A549 (cell line): Measurements from ENCODE around the gene USP36. TPM values are rescaled to one million over a fixed set of nuclear protein-coding genes. Genes with fewer than 3 reads are reported as not detected.
"Not testable (repeated sequence)": the region's sequence is repeated elsewhere in the genome, so short reads cannot be mapped to it uniquely, and the experiment has no call there.

Experiments used
- ATAC-seq, 2 experiments: fragments of 200-7000 bp in 1 of 2; fragments of >200 bp in 1 of 2; cut with Nextera tagmentation in 1 of 2; cut with Tn5 transposase in 1 of 2; 3 replicates each; pipeline versions ENCODE4 v1.8.0 to v1.9.1; 2018 to 2020; ENCODE audit warnings: mild to moderate bottlenecking in 1 of 2, moderate library complexity in 1 of 2
- CTCF ChIA-PET: fragments of 300-600 bp; sonication (Branson Sonifier 250); formaldehyde crosslinking; extraction: SDS; loops from one replicate; lab custom pipeline; 2021; ENCODE audit warnings: antibody characterized with exemption, inconsistent platforms; lab: Yijun Ruan, JAX
- POLR2A ChIA-PET: fragments of 350-600 bp; formaldehyde crosslinking; extraction: SDS; loops from one replicate; lab custom pipeline; 2021; ENCODE audit warnings: antibody characterized with exemption, inconsistent platforms; lab: Yijun Ruan, JAX
- DNase-seq, 2 experiments: peaks; one replicate each; pipeline versions ENCODE4 v3.0.0 to v3.0.0-alpha.2; 2011 to 2016; ENCODE audit warnings: low read depth in 1 of 2, low spot score in 1 of 2
- FAIRE-seq: peaks from 2 replicates; lab custom pipeline; 2011; peaks lifted over from hg19 to GRCh38; lab: Jason Lieb, UNC
- H3K27ac ChIP-seq, 2 experiments: fragments of >200 bp; sonication (Bioruptor Twin); formaldehyde crosslinking; 3 replicates each; pipeline ENCODE4 v1.5.1; 2016 to 2017
- H3K4me1 ChIP-seq: fragments of >200 bp; sonication (Bioruptor Twin); formaldehyde crosslinking; 3 replicates; pipeline ENCODE4 v1.6.1; 2016
- H3K4me2 ChIP-seq: fragments of >200 bp; sonication (Bioruptor Twin); formaldehyde crosslinking; 3 replicates; pipeline ENCODE4 v1.6.1; 2016
- H3K4me3 ChIP-seq: fragments of >200 bp; sonication (Bioruptor Twin); formaldehyde crosslinking; 3 replicates; pipeline ENCODE4 v1.5.1; 2016
- H3K9me3 ChIP-seq: fragments of >200 bp; sonication (Bioruptor Twin); formaldehyde crosslinking; 3 replicates; pipeline ENCODE4 v1.6.1; 2016
- BHLHE40 ChIP-seq: IDR thresholded peaks from 2 replicates; pipeline ENCODE4 v1.6.1; 2012; ENCODE audit warnings: low read depth, low read length, inconsistent platforms
- EP300 ChIP-seq, 2 experiments: fragments of >200 bp; sonication (Bioruptor Twin); formaldehyde crosslinking; IDR thresholded peaks; 2 replicates in 1 of 2; 3 replicates in 1 of 2; pipeline ENCODE4 v1.6.1; 2016 to 2017
- ESRRA ChIP-seq: fragments of 150-350 bp; IDR thresholded peaks from 2 replicates; pipeline ENCODE4 v1.6.1; 2014; ENCODE audit warnings: mild to moderate bottlenecking, low read length, borderline replicate concordance
- HMGXB4 ChIP-seq: fragments of 250-450 bp; sonication (Bioruptor Pico); IDR thresholded peaks from 2 replicates; pipeline ENCODE4 v1.5.0; 2021; ENCODE audit warnings: mild to moderate bottlenecking, moderate library complexity, borderline replicate concordance
- HOXA7 ChIP-seq: fragments of 250-450 bp; sonication (Bioruptor Pico); IDR thresholded peaks from 2 replicates; pipeline ENCODE4 v1.5.0; 2020; ENCODE audit warnings: mild to moderate bottlenecking, moderate library complexity
- HOXB5 ChIP-seq: fragments of 250-450 bp; sonication (Bioruptor Pico); IDR thresholded peaks from 2 replicates; pipeline ENCODE4 v1.5.0; 2020; ENCODE audit warnings: mild to moderate bottlenecking, moderate library complexity
- KDM5A ChIP-seq: fragments of 200-600 bp; sonication (generic); IDR thresholded peaks from 2 replicates; pipeline ENCODE4 v1.6.1; 2016; ENCODE audit warnings: antibody characterized with exemption, mild to moderate bottlenecking
- MAZ ChIP-seq: fragments of 150-350 bp; IDR thresholded peaks from 2 replicates; pipeline ENCODE4 v1.6.1; 2014; ENCODE audit warnings: antibody characterized with exemption, low read depth, low read length, borderline replicate concordance
- MYC ChIP-seq: IDR thresholded peaks from 2 replicates; pipeline ENCODE4 v1.6.1; 2012; ENCODE audit warnings: mild to moderate bottlenecking, inconsistent platforms, low read length, improper control_type of control experiment, borderline replicate concordance
- NPAS2 ChIP-seq: fragments of 250-450 bp; sonication (Bioruptor Pico); IDR thresholded peaks from 2 replicates; pipeline ENCODE4 v1.8.0; 2022; ENCODE audit warnings: mild to moderate bottlenecking, moderate library complexity, borderline replicate concordance
- NR3C1 ChIP-seq: fragments of >200 bp; sonication (Bioruptor Twin); formaldehyde crosslinking; IDR thresholded peaks from 3 replicates; pipeline ENCODE4 v1.6.1; 2017
- POLR2A ChIP-seq: IDR thresholded peaks from 2 replicates; pipeline ENCODE4 v1.6.1; 2012; ENCODE audit warnings: mild to moderate bottlenecking, low read length
- RARB ChIP-seq: fragments of 250-450 bp; sonication (Bioruptor Pico); IDR thresholded peaks from 2 replicates; pipeline ENCODE4 v1.8.0; 2021; ENCODE audit warnings: mild to moderate bottlenecking, moderate library complexity
- RCOR1 ChIP-seq: fragments of 150-350 bp; IDR thresholded peaks from 2 replicates; pipeline ENCODE4 v1.6.1; 2014; ENCODE audit warnings: antibody characterized with exemption, low read length, low read depth
- RNF2 ChIP-seq: fragments of 200-600 bp; sonication (generic); IDR thresholded peaks from 2 replicates; pipeline ENCODE4 v1.6.1; 2016; ENCODE audit warnings: low read depth, mild to moderate bottlenecking, antibody characterized with exemption, moderate library complexity, borderline replicate concordance
- SMC3 ChIP-seq: fragments of >200 bp; sonication (Bioruptor Twin); formaldehyde crosslinking; IDR thresholded peaks from 3 replicates; pipeline ENCODE4 v1.6.1; 2018; ENCODE audit warnings: inconsistent platforms
- SREBF2 ChIP-seq: fragments of 450-650 bp; IDR thresholded peaks from 2 replicates; pipeline ENCODE4 v1.6.1; 2014; ENCODE audit warnings: mild to moderate bottlenecking, moderate library complexity
- TFCP2L1 ChIP-seq: fragments of 250-450 bp; sonication (Bioruptor Pico); IDR thresholded peaks from 2 replicates; pipeline ENCODE4 v1.5.0; 2021; ENCODE audit warnings: mild to moderate bottlenecking
- TP53 ChIP-seq: fragments of 250-450 bp; sonication (Bioruptor Pico); IDR thresholded peaks from 2 replicates; pipeline ENCODE4 v1.5.0; 2021; ENCODE audit warnings: mild to moderate bottlenecking, moderate library complexity
- ZNF302 ChIP-seq: fragments of 250-450 bp; sonication (Bioruptor Pico); IDR thresholded peaks from 2 replicates; pipeline ENCODE4 v1.9.0; 2021; ENCODE audit warnings: inconsistent platforms, mild to moderate bottlenecking, moderate library complexity
- WGBS: methylation state at CpG from one replicate; pipeline ENCODE4 v1.1.6; 2017; ENCODE audit errors: missing lambda C conversion rate; 5-methylcytosine and 5-hydroxymethylcytosine counted together
- polyA plus RNA-seq, 4 experiments: library from polyadenylated mRNA; depleted of rRNA in 3 of 4; stranded (reverse); fragments of >200 nt; fragmentation: RNase III in 1 of 4; extraction: RNeasy Plus Mini Kit Qiagen cat#74134 plus additional on column Dnase treatment in 1 of 4; gene quantifications; 2 replicates in 3 of 4; 3 replicates in 1 of 4; pipeline ENCODE4 v1.2.3, GENCODE V29; 2011 to 2017
- TF ChIP-seq, protein P1 (sequence below): fragments of >200 bp; sonication (Bioruptor Twin); formaldehyde crosslinking; IDR thresholded peaks from 2 replicates; pipeline ENCODE4 v1.6.1; 2016
- TF ChIP-seq, protein P2 (sequence below): fragments of >200 bp; sonication (Bioruptor Twin); formaldehyde crosslinking; IDR thresholded peaks from 3 replicates; pipeline ENCODE4 v1.5.1; 2016

Gene USP36
- polyA plus RNA-seq, 2 of the 4 experiments (the other 2 are of a cell fraction) = 41.1 to 49.0 TPM

DNA sequence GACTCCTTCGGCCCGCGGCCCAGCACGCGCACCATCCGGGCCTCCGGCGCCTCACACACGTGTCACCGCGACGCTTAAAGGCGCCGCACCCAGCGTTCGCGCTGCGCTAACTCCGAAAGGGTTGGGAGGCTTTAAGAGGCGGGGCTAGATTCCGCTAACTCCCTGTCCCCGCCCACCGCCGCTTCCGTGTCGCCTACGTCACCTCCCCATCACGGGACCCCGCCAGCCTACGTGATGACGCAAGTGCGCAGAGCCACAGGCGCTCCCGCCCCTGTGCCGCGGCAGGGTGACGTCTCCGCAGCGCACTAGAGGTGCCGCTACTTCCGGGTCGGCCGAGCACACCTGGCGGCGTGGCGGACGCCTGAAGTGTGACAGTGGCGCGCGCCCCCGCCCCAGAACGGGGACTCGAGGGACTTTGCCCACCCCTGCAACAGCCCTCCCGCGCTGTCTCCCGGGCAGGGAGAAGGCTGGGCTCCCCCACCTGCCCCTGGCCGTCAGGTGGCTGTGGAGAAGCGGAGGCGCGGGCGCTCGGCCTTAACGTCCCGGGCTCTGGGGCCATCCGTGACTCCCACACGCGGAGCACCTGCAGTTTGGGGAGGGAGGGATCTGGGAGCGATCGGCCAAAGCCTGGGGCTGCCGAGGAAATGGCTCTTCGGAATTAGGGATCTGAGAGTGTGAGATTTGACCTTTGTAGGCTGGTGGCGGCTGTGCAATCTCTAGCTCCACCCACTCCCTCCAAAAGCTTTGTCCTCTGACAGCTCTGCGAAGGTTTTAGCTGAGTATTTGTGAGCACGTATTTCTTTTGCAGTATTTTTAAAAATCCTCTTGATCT lies at the start of gene USP36 (continued):
- TF ChIP-seq ESRRA = no peak
- peak; percentile 81; the same call in 1 of the 2 replicates for TF ChIP-seq HOXA7
- TF ChIP-seq RNF2 = 0 out of 2 replicates have a peak, but pooled peaks have one; percentile 38
- no peak for TF ChIP-seq KDM5A
- 0 out of 2 replicates have a peak, but pooled peaks have one; percentile 8 for TF ChIP-seq RCOR1
- TF ChIP-seq TP53 (CRISPR knock-in tag) = peak; percentile 63; the same call in 1 of the 2 replicates
- peak in 1 of 2 experiments; percentile 44; a peak in 1 of 5 replicates for TF ChIP-seq EP300 (IDR thresholded peaks at IDR 0.05)
- TF ChIP-seq, protein P1, sequence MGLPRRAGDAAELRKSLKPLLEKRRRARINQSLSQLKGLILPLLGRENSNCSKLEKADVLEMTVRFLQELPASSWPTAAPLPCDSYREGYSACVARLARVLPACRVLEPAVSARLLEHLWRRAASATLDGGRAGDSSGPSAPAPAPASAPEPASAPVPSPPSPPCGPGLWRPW = no peak
- no peak; the same call in none of the 2 replicates for TF ChIP-seq MAZ
- TF ChIP-seq, all 56 proteins: peak for 25

DNA sequence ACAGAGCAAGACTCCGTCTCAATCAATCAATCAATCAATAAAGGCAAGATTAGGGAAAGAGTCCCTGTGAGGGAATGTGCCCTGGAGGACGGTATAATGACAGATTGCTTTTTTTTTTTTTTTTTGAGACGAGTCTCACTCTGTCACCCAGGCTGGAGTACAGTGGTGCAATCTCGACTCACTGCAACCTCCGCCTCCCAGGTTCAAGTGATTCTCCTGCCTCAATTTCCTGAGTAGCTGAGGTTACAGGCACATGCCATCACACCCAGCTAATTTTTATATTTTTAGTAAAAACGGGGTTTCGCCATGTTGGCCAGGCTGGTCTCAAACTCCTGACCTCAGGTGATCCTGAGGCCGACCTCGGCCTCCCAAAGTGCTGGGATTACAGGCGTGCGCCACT lies 49.5 kb upstream of the USP36 start:
- peaks cover 21% of the 10 kb centered on the region for H3K4me1 ChIP-seq
- H3K4me2 ChIP-seq, H3K4me3 ChIP-seq, POLR2A ChIA-PET, DNase-seq, FAIRE-seq, H3K9me3 ChIP-seq, H3K27ac ChIP-seq, ATAC-seq: not testable (repeated sequence)
- CTCF ChIA-PET = interaction anchor here (0.6 to 4.4 kb wide), 5 partner anchors 10 to 81 kb away, joined by 5 to 22 read pairs (median 5); no protein-coding TSS in a partner anchor
- WGBS = 93% methylated on average over 11 of the region's 11 CpGs

DNA sequence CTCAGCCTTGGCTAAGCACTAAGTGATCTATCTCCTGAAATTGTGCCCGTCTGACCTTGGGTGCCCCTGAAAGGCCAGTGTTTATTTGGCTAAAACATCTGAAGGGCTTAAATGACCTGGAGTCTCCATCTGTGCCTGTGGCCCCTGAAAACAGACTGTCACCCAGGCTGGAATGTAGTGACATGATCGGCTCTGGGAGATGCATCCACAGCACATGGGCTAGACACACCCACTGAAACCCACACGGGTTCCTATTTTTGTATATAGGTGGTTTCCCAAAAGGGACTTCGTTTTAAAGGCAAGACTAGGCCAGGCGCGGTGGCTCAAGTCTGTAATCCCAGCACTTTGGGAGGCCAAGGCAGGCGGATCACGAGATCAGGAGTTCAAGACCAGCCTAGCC lies 48.9 kb upstream of the USP36 start:
- POLR2A ChIA-PET = no interaction called here
- H3K4me3 ChIP-seq = no peak overlapping the region
- WGBS = 81% methylated on average over 8 of the region's 8 CpGs
- TF ChIP-seq ZNF302 (no peak), POLR2A (no peak)
- TF ChIP-seq, all 56 proteins: peak for 0
- H3K27ac ChIP-seq = no peak overlapping the region
- DNase-seq = no peak
- FAIRE-seq = no peak
- CTCF ChIA-PET = interaction anchor here (0.6 to 5.0 kb wide), 7 partner anchors 8 to 82 kb away, joined by 3 to 32 read pairs (median 7); no protein-coding TSS in a partner anchor
- H3K9me3 ChIP-seq = no peaks in the 10 kb centered on the region
- H3K4me1 ChIP-seq = peaks cover 27% of the 10 kb centered on the region
- ATAC-seq = no peak
- no peak overlapping the region for H3K4me2 ChIP-seq

DNA sequence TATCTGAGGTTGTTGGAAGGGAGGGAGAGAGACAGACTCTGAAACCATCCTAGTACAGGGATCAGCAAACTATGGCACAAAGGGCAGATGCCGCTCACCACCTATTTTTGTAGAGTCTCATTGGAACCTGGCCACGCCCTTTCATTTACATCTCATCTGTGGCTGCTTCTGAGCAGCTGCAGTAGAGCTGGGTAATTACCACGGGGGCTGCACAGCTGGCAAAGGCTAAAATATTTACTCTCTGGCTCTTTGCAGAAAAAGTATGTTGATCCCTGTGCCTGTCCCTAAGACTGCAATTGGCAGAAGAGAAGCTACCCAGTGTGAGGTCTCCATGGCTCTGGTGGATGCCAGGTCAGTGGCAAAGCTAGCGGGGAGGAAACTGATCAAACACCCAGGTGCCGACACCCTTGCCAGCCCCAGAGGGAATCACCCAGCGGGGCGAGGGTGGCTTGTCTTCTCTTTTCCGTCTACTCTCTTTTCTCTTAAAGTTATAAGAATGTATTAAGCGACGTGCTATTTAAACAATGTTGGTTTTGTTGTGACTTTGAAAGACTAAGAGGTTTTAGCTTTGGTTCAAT lies 48.4 kb upstream of the USP36 start:
- ChIA-PET CTCF (interaction anchor here (0.7 to 5.0 kb wide), 7 partner anchors 8 to 82 kb away, joined by 3 to 32 read pairs (median 7); no protein-coding TSS in a partner anchor), POLR2A (no interaction called here)
- H3K27ac ChIP-seq = no peak overlapping the region
- H3K4me1 ChIP-seq = peaks cover 30% of the 10 kb centered on the region
- ATAC-seq = no peak
- FAIRE-seq = no peak
- H3K9me3 ChIP-seq = no peaks in the 10 kb centered on the region
- 88% methylated on average over 10 of the region's 10 CpGs for WGBS
- no peak overlapping the region for H3K4me2 ChIP-seq
- TF ChIP-seq EP300 (IDR thresholded peaks at IDR 0.05) (no peak), NR3C1 (no peak), SREBF2 (no peak), RARB (CRISPR knock-in tag) (no peak), BHLHE40 (no peak), MYC (no peak), SMC3 (no peak), RCOR1 (no peak), TFCP2L1 (CRISPR knock-in tag) (no peak), NPAS2 (CRISPR knock-in tag) (no peak), HOXB5 (no peak), HMGXB4 (CRISPR knock-in tag) (no peak)
- TF ChIP-seq, protein P2, sequence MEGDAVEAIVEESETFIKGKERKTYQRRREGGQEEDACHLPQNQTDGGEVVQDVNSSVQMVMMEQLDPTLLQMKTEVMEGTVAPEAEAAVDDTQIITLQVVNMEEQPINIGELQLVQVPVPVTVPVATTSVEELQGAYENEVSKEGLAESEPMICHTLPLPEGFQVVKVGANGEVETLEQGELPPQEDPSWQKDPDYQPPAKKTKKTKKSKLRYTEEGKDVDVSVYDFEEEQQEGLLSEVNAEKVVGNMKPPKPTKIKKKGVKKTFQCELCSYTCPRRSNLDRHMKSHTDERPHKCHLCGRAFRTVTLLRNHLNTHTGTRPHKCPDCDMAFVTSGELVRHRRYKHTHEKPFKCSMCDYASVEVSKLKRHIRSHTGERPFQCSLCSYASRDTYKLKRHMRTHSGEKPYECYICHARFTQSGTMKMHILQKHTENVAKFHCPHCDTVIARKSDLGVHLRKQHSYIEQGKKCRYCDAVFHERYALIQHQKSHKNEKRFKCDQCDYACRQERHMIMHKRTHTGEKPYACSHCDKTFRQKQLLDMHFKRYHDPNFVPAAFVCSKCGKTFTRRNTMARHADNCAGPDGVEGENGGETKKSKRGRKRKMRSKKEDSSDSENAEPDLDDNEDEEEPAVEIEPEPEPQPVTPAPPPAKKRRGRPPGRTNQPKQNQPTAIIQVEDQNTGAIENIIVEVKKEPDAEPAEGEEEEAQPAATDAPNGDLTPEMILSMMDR = no peak
- TF ChIP-seq, protein P1 = no peak
- no peak for DNase-seq
- no peak overlapping the region for H3K4me3 ChIP-seq
